Duodenal mucosa (tissue), 2 donors: ENCODE data around the gene ZC3H7B.
"Not testable (repeated sequence)": the region's sequence is repeated elsewhere in the genome, so short reads cannot be mapped to it uniquely, and the experiment has no call there.

ENCODE experiments used
- H3K27ac ChIP-seq: one replicate; pipeline ENCODE4 v1.7.0; 2013; ENCODE audit warnings: low read depth, low read length
- H3K27me3 ChIP-seq, 2 donors: one replicate each; pipeline ENCODE4 v1.7.0; 2013; ENCODE audit warnings: low read length in 2 of 2, control low read depth in 1 of 2; ENCODE audit not compliant: insufficient read depth in 2 of 2, control insufficient read depth in 1 of 2
- H3K36me3 ChIP-seq, 2 donors: one replicate each; pipeline ENCODE4 v1.7.0; 2013; ENCODE audit warnings: low read length in 2 of 2, control low read depth in 1 of 2; ENCODE audit not compliant: insufficient read depth in 2 of 2, control insufficient read depth in 1 of 2
- H3K4me1 ChIP-seq, 2 donors: one replicate each; pipeline ENCODE4 v1.7.0; 2013; ENCODE audit warnings: low read length in 2 of 2, control low read depth in 1 of 2; ENCODE audit not compliant: insufficient read depth in 2 of 2, control insufficient read depth in 1 of 2
- H3K4me3 ChIP-seq, 2 donors: one replicate each; pipeline ENCODE4 v1.7.0; 2013; ENCODE audit warnings: low read length in 2 of 2, low read depth in 1 of 2
- H3K9ac ChIP-seq, 2 donors: one replicate each; pipeline ENCODE4 v1.7.0; 2013; ENCODE audit warnings: low read length in 2 of 2, low read depth in 1 of 2
- H3K9me3 ChIP-seq, 2 donors: one replicate each; pipeline ENCODE4 v1.7.0; 2013; ENCODE audit warnings: low read length in 2 of 2, control low read depth in 1 of 2; ENCODE audit not compliant: control insufficient read depth in 1 of 2

Gene ZC3H7B

DNA sequence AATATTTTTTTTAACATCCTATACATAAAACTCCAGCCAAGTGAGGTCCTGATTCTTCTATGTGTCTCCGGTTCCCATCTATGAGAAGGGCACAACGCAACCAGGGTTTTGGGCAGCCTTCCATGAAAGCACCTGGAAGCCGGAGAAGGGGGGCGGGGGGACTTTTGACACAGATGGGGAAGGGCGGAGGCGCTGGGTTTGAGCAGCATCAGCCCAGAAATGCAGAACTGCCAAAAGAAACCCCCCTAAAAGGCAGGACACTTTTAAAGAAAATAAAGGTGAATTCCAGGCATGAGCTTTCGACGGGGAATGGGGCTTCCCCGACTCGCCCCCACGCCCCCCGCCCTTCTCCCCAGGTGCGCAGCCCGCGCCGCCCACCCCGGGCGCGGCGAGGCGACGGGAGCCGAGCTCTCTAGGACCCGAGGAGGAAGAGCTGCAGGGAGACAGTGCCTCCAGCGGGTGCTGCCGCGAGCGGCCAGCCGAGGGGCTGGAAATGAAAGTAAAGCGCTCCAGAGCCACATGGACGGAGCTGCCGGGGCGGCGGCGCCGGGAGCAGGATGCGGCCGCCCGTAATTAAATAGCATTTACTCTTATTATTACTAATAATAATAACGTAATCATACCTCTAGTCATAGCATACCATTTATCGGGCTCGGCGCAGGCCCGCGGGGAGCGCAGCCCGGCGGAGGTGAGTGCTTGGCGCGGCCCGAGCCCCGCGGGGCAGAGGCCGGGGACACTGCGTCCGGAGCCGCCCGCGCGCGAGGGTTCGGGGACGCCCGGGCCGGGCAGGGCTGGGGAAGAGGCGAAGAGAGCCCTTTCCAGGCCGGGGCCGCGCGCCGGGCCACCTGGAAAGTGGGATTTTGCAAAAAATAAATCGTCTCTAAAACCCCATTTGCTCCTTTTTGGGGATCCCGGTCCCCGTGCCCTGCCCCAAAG, at the start of gene ZC3H7B:
Gene ZC3H7B (plus strand): TSS at position 441 of the 936 bp plus-strand sequence. CDS start 19,136 bp downstream, outside the sequence.
- Histone ChIP-seq H3K36me3 (peaks cover 0 to 4% of the 10 kb centered on the region in 2 donors), H3K4me1 (peaks cover 16 to 17% of the 10 kb centered on the region in 2 donors), H3K9me3 (no peaks in the 10 kb centered on the region), H3K27me3 (no peaks in the 10 kb centered on the region), H3K9ac (peak within 1 kb of the TSS; percentile 81 to 82), H3K27ac (peak within 1 kb of the TSS; percentile 39), H3K4me3 (peak within 1 kb of the TSS; percentile 74 to 80)

DNA sequence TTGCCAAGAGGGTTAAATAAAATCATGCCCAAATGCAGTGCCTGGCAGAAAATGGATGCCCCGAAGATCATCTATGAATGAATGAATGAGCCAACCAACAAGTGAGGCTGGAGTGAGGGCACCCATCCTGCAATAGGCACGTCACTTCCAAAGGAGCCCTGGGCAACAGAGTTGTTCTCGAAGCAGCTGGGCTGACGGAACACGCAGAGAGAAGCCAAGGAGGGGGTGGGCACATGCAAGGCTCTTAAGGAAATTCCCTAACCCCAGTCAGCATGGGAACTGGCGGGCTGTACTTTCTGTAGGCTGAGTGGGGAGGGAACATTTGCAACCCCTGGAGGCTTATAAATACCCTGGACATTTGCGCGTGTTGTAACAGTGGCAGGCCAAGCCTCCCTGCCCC, 49.0 kb upstream of the ZC3H7B start:
- no peaks in the 10 kb centered on the region for H3K4me1 ChIP-seq
- peaks cover 56 to 96% of the 10 kb centered on the region in 2 donors for H3K36me3 ChIP-seq
- H3K27ac ChIP-seq, result no peak overlapping the region
- no peaks in the 10 kb centered on the region for H3K9me3 ChIP-seq
- H3K4me3 ChIP-seq, result no peak overlapping the region
- H3K9ac ChIP-seq, result no peak overlapping the region
- no peaks in the 10 kb centered on the region for H3K27me3 ChIP-seq

DNA sequence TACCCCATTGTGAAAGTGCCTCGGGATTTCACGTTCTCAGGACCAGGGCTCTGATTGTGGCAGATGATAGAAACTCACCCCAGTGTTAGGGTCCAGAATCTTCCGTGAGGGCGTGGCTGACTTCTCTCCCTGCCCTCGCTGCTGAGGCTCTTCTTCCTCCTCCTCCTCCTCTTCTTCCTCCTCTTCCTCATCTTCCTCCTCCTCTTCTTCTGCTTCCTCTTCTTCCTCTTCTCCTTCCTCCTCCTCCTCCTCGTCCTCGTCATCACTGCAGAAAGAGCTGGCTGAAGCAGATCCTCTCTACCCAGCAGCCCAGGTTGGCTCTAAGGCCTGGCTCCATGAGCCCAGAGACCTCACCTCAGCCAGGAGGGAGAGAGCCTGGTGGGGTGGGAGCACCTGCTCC, 47.1 kb upstream of the ZC3H7B start:
- Histone ChIP-seq H3K27ac (no peak overlapping the region), H3K4me3 (no peak overlapping the region), H3K9ac (no peak overlapping the region), H3K27me3 (no peaks in the 10 kb centered on the region), H3K9me3 (no peaks in the 10 kb centered on the region), H3K36me3 (peaks cover 51 to 93% of the 10 kb centered on the region in 2 donors), H3K4me1 (no peaks in the 10 kb centered on the region)

DNA sequence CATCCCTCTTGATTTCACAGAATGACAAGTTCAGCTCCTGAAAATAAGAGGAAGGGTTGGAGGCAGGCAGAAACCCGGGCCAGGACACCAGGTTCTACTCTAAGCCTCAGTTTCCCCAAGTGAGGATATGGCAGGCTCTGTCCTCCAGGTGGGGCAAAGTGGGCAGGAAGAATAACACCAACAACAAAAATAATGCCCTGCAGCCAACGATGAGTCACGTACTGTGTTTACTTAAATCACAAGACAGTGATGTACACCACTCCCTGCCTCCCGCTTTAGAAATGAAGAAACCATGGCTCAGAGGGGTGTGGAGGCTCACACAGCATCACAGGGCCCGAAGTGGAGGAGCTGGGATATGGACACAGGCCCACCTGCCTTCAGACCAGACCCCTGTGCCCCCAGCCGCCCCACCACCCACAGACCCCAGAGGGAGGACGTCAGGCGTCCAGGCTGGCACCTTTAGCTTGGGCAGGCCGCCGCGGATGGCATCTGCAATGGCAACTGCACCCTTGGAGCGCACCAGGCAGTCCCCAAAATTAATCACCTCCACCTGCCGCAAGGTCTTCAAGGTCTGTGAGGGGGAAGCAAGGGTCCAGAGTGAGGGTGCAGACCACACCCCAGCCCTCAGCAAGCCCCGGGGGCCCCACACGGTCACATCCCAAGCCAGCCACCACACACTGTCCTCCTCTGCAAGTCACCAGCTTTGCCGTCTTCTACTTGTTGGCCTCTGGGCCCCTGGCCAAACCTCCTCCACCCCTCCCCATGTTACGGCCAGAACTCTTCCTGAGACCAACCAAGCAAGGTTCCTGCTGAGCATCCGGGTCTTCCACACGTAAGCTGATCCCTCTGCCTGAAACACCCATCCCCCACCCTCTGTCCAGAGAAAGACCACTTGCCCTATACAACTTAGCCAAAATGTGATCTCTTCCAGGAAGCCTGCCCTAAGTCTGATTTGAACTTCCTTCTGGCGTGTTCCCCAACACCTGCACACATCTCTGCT, 44.8 kb upstream of the ZC3H7B start:
- H3K27ac ChIP-seq, result no peak overlapping the region
- no peak overlapping the region for H3K4me3 ChIP-seq
- H3K9me3 ChIP-seq, result no peaks in the 10 kb centered on the region
- no peaks in the 10 kb centered on the region for H3K4me1 ChIP-seq
- peaks cover 37 to 85% of the 10 kb centered on the region in 2 donors for H3K36me3 ChIP-seq
- H3K9ac ChIP-seq, result no peak overlapping the region
- no peaks in the 10 kb centered on the region for H3K27me3 ChIP-seq

DNA sequence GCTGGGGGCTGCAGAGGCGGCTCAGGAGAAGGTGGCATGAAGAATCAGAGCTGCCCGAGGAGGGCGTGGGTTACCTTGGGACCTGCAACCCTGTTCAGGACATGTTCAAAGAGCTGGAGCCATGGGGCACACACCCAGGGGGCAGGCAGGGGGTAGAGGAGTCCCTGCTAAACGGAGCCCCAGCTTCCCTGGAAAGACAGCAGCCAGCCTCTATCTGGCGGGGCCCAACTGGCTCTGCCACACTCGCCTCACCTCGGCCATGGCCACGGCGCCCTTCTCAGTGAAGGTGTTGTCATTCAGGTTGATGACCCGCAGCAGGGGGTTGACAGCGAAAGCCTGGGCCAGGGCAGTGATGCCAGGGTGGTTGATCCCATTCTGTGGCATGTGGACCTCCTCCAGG, 43.6 kb upstream of the ZC3H7B start:
- H3K9me3 ChIP-seq, result no peaks in the 10 kb centered on the region
- no peaks in the 10 kb centered on the region for H3K4me1 ChIP-seq
- no peaks in the 10 kb centered on the region for H3K27me3 ChIP-seq
- H3K4me3 ChIP-seq, result no peak overlapping the region
- peaks cover 38 to 86% of the 10 kb centered on the region in 2 donors for H3K36me3 ChIP-seq
- H3K9ac ChIP-seq, result no peak overlapping the region
- no peak overlapping the region for H3K27ac ChIP-seq

DNA sequence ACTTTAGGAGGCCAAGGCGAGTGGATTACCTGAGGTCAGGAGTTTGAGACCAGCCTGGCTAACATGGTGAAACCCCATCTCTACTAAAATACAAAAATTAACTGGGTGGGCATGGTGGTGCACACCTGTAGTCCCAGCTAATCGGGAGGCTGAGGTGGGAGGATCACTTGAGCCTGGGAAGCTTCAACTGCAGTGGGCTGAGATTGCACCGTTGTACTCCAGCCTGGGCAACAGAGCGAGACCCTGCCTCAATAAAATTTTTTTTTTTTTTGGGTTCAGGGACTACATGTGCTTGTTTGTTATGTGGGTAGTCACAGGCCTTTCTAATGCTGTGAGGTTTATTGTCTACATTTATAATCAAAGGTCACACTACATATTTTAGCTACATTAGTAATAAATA, 41.6 kb upstream of the ZC3H7B start:
- not testable (repeated sequence) for H3K9me3 ChIP-seq, H3K4me1 ChIP-seq, H3K9ac ChIP-seq, H3K27me3 ChIP-seq, H3K4me3 ChIP-seq, H3K27ac ChIP-seq
- peaks cover 36 to 87% of the 10 kb centered on the region in 2 donors for H3K36me3 ChIP-seq

DNA sequence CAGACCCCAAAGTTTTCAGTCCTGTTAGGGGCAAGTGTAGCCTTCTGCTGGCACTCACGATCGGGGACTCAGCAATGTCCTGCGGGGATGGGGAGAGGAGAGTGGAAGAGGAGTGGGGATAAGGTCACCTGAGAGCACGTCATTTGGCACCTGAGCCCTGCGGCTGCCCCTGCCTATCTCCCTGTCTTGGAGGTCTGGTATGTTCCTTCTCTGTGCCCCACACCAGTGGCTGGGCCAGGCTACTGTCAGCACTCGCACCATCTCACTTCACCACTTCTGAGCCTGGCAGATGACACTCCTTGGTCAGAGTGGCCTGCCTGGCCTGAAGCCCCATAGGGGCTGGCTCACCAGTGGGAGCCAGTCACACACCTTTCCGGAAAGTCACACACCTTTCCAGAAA, 40.5 kb upstream of the ZC3H7B start:
- H3K27me3 ChIP-seq, result no peaks in the 10 kb centered on the region
- H3K9ac ChIP-seq, result no peak overlapping the region
- H3K9me3 ChIP-seq, result no peaks in the 10 kb centered on the region
- no peaks in the 10 kb centered on the region for H3K4me1 ChIP-seq
- H3K27ac ChIP-seq, result no peak overlapping the region
- peaks cover 37 to 85% of the 10 kb centered on the region in 2 donors for H3K36me3 ChIP-seq
- no peak overlapping the region for H3K4me3 ChIP-seq

DNA sequence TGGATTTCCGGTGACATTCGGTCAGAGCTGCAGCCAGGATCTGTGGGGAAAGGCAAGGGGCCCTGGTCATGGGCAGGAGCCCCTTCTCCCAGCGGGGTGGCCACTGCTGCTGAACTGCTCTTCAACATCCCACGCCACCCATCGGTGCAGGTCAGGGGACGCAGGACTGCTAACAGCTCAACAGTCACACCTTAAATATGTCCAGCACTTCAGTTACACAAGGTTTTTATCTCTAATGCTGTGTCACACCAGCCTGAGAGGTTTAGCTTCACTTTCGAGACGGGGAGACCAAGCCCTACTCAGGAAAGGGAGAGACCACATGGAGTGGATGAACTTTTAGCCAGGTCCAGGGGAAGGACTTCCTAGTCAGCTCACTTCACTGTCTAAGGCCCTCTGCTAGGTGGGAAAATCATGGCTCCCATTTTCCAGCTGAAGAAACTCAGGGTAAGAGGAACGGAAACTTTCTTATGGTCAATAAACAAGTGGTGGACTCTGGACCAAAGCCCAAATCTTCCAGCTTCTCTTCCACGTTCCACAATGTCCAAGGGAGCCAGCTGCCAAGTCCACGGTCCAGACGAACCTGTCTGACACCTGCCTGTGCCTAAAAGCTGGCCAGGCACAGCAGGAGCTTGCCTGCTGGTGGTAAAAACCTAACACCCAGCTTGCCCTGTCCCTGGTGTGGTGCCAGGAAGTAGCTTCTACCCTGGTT, 39.6 kb upstream of the ZC3H7B start:
- Histone ChIP-seq H3K4me3 (no peak overlapping the region), H3K27me3 (no peaks in the 10 kb centered on the region), H3K4me1 (no peaks in the 10 kb centered on the region), H3K36me3 (peaks cover 31 to 83% of the 10 kb centered on the region in 2 donors), H3K9me3 (no peaks in the 10 kb centered on the region), H3K9ac (no peak overlapping the region), H3K27ac (no peak overlapping the region)

- Histone ChIP-seq H3K4me1 (no peaks in the 10 kb centered on the region), H3K9me3 (no peaks in the 10 kb centered on the region), H3K27me3 (no peaks in the 10 kb centered on the region), H3K36me3 (peaks cover 33 to 80% of the 10 kb centered on the region in 2 donors), H3K27ac (no peak overlapping the region), H3K4me3 (no peak overlapping the region), H3K9ac (no peak overlapping the region)
Observed at GRCh38 chr22:41262250-41262765, 39.0 kb upstream of the ZC3H7B start.
